Body of pancreas (tissue), 4 donors: Measurements from ENCODE around the gene NT5E.

ENCODE experiments used
- CTCF ChIP-seq, 7 experiments: fragments of 450-650 bp in 4 of 7; fragments of 200-600 bp in 3 of 7; sonication (generic) in 3 of 7; IDR thresholded peaks; one replicate each; pipeline ENCODE4 v1.5.1; 2016 to 2019; ENCODE audit warnings: antibody characterized with exemption in 7 of 7
- POLR2A ChIP-seq, 3 donors: fragments of 450-650 bp; IDR thresholded peaks; one replicate each; pipeline ENCODE4 v1.6.1; 2016; ENCODE audit warnings: antibody characterized with exemption in 3 of 3, mild to moderate bottlenecking in 2 of 3

- TF ChIP-seq CTCF (IDR thresholded peaks at IDR 0.05) (no peak), POLR2A (IDR thresholded peaks at IDR 0.05) (no peak)
Measured at GRCh38 chr6:85494547-85495536, 45.0 kb downstream of the NT5E start.
